PC-3 (cell line): ENCODE results near the gene PIGC. TPM values are rescaled to one million over a fixed set of nuclear protein-coding genes. Genes with fewer than 3 reads are reported as not detected.

Experiments used
- ATAC-seq: fragments of 200-7000 bp; cut with Tn5 transposase; 2 replicates; pipeline ENCODE4 v1.9.1; 2020; ENCODE audit warnings: mild to moderate bottlenecking, moderate library complexity
- BruUV-seq: library from RNA; stranded (reverse); fragments of 400-500 nt; replicated peaks from 2 replicates; lab custom pipeline; 2021; lab: Mats Ljungman, UMichigan
- CTCF ChIA-PET: fragments of 300-600 bp; sonication (Branson Sonifier 250); formaldehyde crosslinking; loops from one replicate; lab custom pipeline; 2022; ENCODE audit warnings: antibody characterized with exemption; lab: Charles Lee
- POLR2A ChIA-PET: fragments of 300-600 bp; sonication (Branson Sonifier 250); formaldehyde crosslinking; loops from one replicate; lab custom pipeline; 2022; ENCODE audit warnings: antibody characterized with exemption; ENCODE audit not compliant: unreplicated experiment; lab: Charles Lee
- DNase-seq: peaks from one replicate; pipeline ENCODE4 v3.0.0-alpha.2; 2015
- H2AFZ ChIP-seq: fragments of 300-600 bp; sonication (generic); 2 replicates; pipeline ENCODE4 v1.6.0; 2016; ENCODE audit warnings: antibody characterized with exemption, low read length
- H3F3A ChIP-seq: fragments of 300-600 bp; sonication (generic); one replicate; pipeline ENCODE4 v1.6.0; 2017; ENCODE audit warnings: antibody characterized with exemption, low read length, control low read depth, mild to moderate bottlenecking; ENCODE audit not compliant: unreplicated experiment
- H3K27ac ChIP-seq: fragments of 300-600 bp; sonication (generic); 2 replicates; pipeline ENCODE4 v1.5.1; 2016; ENCODE audit warnings: mild to moderate bottlenecking, low read length
- H3K27me3 ChIP-seq: fragments of 300-600 bp; sonication (generic); 2 replicates; pipeline ENCODE4 v1.6.1; 2016; ENCODE audit warnings: low read length, mixed read lengths
- H3K36me3 ChIP-seq: fragments of 300-600 bp; sonication (generic); 2 replicates; pipeline ENCODE4 v1.6.1; 2016; ENCODE audit warnings: low read depth, mixed run types, low read length, mixed read lengths
- H3K4me1 ChIP-seq: fragments of 300-600 bp; sonication (generic); 2 replicates; pipeline ENCODE4 v1.5.1; 2016; ENCODE audit warnings: low read length; ENCODE audit not compliant: insufficient read depth
- H3K4me2 ChIP-seq: fragments of 300-600 bp; sonication (generic); 2 replicates; pipeline ENCODE4 v1.6.0; 2016; ENCODE audit warnings: low read length
- H3K4me3 ChIP-seq: fragments of 300-600 bp; sonication (generic); 2 replicates; pipeline ENCODE4 v1.5.1; 2016; ENCODE audit warnings: mild to moderate bottlenecking, low read length, mixed read lengths
- H3K79me2 ChIP-seq: fragments of 300-600 bp; sonication (generic); 2 replicates; pipeline ENCODE4 v1.6.1; 2017; ENCODE audit warnings: low read length, mixed read lengths
- H3K9ac ChIP-seq: fragments of 300-600 bp; sonication (generic); 2 replicates; pipeline ENCODE4 v1.6.0; 2016; ENCODE audit warnings: mild to moderate bottlenecking, low read length
- H3K9me2 ChIP-seq: fragments of 300-600 bp; sonication (generic); replicated peaks from 2 replicates; pipeline ENCODE4 v1.6.1; 2016; ENCODE audit warnings: mixed run types, low read length, mixed read lengths
- H3K9me3 ChIP-seq: fragments of 300-600 bp; sonication (generic); 2 replicates; pipeline ENCODE4 v1.6.1; 2016; ENCODE audit warnings: low read length, mixed read lengths
- H4K20me1 ChIP-seq: fragments of 300-600 bp; sonication (generic); 2 replicates; pipeline ENCODE4 v1.6.1; 2016; ENCODE audit warnings: low read length, mixed read lengths
- EZH2 ChIP-seq: fragments of 300-600 bp; sonication (generic); IDR thresholded peaks from one replicate; pipeline ENCODE4 v1.6.1; 2017; ENCODE audit warnings: antibody characterized with exemption, mild to moderate bottlenecking, low read length; ENCODE audit not compliant: unreplicated experiment
- EZH2phosphoT487 ChIP-seq: fragments of 300-600 bp; sonication (generic); IDR thresholded peaks from 2 replicates; pipeline ENCODE4 v1.6.1; 2018; ENCODE audit warnings: mild to moderate bottlenecking, antibody characterized with exemption, low read length, borderline replicate concordance
- intact Hi-C: fragments of 100-400 bp; cut with micrococcal nuclease; formaldehyde crosslinking; loops from 2 replicates; pipeline ENCODE4 v1.9.0; 2023
- total RNA-seq: library from RNA; depleted of rRNA; stranded (reverse); fragments of >200 nt; gene quantifications from 2 replicates; pipeline ENCODE4 v1.2.3, GENCODE V29; 2014
- TF ChIP-seq, protein P1 (sequence below): fragments of 300-600 bp; sonication (generic); conservative IDR thresholded peaks from 2 replicates; pipeline ENCODE4 v1.5.1; 2017; ENCODE audit warnings: antibody characterized with exemption, low read depth, mild to moderate bottlenecking, low read length

Gene PIGC
- total RNA-seq, 1 experiment from 2014 or later = 70.5 TPM

DNA sequence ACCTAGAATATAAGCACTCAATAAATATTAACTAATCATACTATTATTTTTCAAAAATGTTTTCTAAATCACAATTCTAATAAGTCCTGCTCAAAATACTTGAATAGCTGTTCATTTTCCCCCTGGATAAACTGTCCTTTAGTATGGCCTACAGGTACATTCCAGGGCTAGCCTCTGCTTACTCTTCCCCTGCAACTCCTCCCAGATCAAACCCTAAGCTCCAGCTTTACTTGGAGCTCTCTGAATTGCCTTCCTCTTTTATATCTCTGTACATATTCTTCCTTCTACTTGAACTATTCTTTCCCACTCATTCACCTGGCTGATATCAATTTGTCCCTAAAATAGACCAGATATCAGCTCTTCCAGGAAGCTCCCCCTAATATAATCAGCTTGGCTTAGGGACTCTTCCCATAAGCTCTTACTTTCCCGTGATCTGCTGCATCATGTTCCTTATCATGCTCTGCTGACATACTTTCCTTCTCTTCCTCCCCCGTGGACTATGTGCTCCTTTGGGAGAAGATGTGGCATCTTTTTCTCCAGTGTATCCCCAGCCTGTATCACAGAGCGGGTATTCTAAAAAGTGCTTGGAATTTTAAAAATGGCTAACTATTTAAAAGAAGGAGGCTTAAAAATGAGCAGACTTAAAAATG is 43.1 kb upstream of the PIGC start:
- no peak overlapping the region for H3K9ac ChIP-seq
- ATAC-seq (no peak), DNase-seq (no peak)
- H3K4me1 ChIP-seq = peaks cover 39% of the 10 kb centered on the region
- POLR2A ChIA-PET = no interaction called here
- no peak overlapping the region for H2AFZ ChIP-seq
- H3F3A ChIP-seq = peaks cover 8% of the 10 kb centered on the region
- TF ChIP-seq, protein P1, sequence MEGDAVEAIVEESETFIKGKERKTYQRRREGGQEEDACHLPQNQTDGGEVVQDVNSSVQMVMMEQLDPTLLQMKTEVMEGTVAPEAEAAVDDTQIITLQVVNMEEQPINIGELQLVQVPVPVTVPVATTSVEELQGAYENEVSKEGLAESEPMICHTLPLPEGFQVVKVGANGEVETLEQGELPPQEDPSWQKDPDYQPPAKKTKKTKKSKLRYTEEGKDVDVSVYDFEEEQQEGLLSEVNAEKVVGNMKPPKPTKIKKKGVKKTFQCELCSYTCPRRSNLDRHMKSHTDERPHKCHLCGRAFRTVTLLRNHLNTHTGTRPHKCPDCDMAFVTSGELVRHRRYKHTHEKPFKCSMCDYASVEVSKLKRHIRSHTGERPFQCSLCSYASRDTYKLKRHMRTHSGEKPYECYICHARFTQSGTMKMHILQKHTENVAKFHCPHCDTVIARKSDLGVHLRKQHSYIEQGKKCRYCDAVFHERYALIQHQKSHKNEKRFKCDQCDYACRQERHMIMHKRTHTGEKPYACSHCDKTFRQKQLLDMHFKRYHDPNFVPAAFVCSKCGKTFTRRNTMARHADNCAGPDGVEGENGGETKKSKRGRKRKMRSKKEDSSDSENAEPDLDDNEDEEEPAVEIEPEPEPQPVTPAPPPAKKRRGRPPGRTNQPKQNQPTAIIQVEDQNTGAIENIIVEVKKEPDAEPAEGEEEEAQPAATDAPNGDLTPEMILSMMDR = no peak
- TF ChIP-seq EZH2phosphoT487 (no peak), EZH2 (no peak)
- H3K36me3 ChIP-seq = no peaks in the 10 kb centered on the region
- H3K79me2 ChIP-seq = no peaks in the 10 kb centered on the region
- no peak overlapping the region for H3K27ac ChIP-seq
- CTCF ChIA-PET = no interaction called here
- H3K9me3 ChIP-seq = no peaks in the 10 kb centered on the region
- BruUV-seq = no TSS peak
- 0 out of 2 replicates have a peak, but pooled peaks cover 8% of the 10 kb centered on the region for H3K9me2 ChIP-seq
- H4K20me1 ChIP-seq = no peaks in the 10 kb centered on the region
- H3K27me3 ChIP-seq = no peaks in the 10 kb centered on the region
- H3K4me2 ChIP-seq = no peak overlapping the region
- no peak overlapping the region for H3K4me3 ChIP-seq
- intact Hi-C loops = no loop called here

DNA sequence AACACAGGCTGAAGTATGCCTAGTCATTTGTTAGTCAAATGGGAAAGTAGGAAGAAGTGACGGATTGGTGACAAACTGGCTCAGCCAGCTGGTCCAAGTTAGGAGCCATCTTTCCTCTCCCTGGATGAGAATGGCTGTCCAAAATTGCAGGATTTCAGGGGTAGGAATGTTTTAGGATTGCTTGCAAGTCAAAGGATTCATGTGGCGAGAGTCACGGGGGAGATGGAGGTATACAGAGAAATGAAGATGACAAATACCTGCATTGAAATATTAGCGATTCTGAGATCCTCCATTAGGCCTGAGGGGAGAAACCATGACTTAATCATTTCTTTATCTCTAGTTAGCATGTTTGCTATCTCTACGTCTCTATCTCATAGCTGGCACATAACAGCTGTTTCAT is 41.8 kb upstream of the PIGC start:
- DNase-seq (no peak), ATAC-seq (no peak)
- H3K36me3 ChIP-seq = no peaks in the 10 kb centered on the region
- no peak overlapping the region for H3K4me2 ChIP-seq
- BruUV-seq = no TSS peak
- TF ChIP-seq EZH2 = no peak
- TF ChIP-seq, protein P1 = no peak
- TF ChIP-seq EZH2phosphoT487 = no peak
- H3K4me1 ChIP-seq = peaks cover 43% of the 10 kb centered on the region
- peaks cover 8% of the 10 kb centered on the region for H3F3A ChIP-seq
- no peak overlapping the region for H3K9ac ChIP-seq
- H3K4me3 ChIP-seq = no peak overlapping the region
- intact Hi-C loops = no loop called here
- no peaks in the 10 kb centered on the region for H3K9me2 ChIP-seq
- no peaks in the 10 kb centered on the region for H3K27me3 ChIP-seq
- POLR2A ChIA-PET = no interaction called here
- no peaks in the 10 kb centered on the region for H3K9me3 ChIP-seq
- H3K27ac ChIP-seq = no peak overlapping the region
- no peak overlapping the region for H2AFZ ChIP-seq
- CTCF ChIA-PET = no interaction called here
- no peaks in the 10 kb centered on the region for H3K79me2 ChIP-seq
- H4K20me1 ChIP-seq = no peaks in the 10 kb centered on the region

DNA sequence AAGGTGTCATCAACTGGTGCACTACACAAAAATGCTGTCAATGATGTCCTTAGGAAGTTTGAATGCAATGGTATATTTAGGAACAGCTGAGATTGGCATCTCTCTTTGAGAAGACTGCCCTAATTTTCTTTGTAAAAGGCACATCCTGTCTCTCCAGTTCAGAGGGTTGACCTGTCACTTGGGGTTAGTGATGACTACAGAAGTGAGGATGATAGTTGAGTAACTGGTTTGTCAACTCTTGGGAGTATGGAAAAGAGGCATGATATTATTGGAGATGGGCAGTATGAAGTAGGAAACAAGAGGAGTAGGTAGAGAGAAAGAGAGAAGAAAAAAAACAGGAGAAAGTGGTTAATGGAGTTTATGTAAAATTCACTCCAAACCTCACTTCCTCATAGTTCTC is 40.4 kb upstream of the PIGC start:
- DNase-seq (peak; percentile 98), ATAC-seq (peak; percentile 45)
- peak overlapping the region; percentile 6 for H3K4me2 ChIP-seq
- H3K27ac ChIP-seq = no peak overlapping the region
- no peaks in the 10 kb centered on the region for H3K9me3 ChIP-seq
- POLR2A ChIA-PET = no interaction called here
- no peak for TF ChIP-seq EZH2phosphoT487
- no peak for TF ChIP-seq EZH2
- TF ChIP-seq, protein P1 = no peak
- H4K20me1 ChIP-seq = no peaks in the 10 kb centered on the region
- no peaks in the 10 kb centered on the region for H3K9me2 ChIP-seq
- H3K79me2 ChIP-seq = no peaks in the 10 kb centered on the region
- H3K27me3 ChIP-seq = no peaks in the 10 kb centered on the region
- H2AFZ ChIP-seq = no peak overlapping the region
- H3K36me3 ChIP-seq = no peaks in the 10 kb centered on the region
- peaks cover 32% of the 10 kb centered on the region for H3K4me1 ChIP-seq
- CTCF ChIA-PET = no interaction called here
- intact Hi-C loops = no loop called here
- no peak overlapping the region for H3K4me3 ChIP-seq
- H3K9ac ChIP-seq = no peak overlapping the region
- peaks cover 8% of the 10 kb centered on the region for H3F3A ChIP-seq
- BruUV-seq = no TSS peak
